HG02973 (cell line): ENCODE results near the gene ADA.
"Not testable (repeated sequence)": the region's sequence is repeated elsewhere in the genome, so short reads cannot be mapped to it uniquely, and the experiment has no call there.

Source experiments
- ATAC-seq: cut with Tn5 transposase; IDR thresholded peaks from one replicate; pipeline ENCODE4 v1.9.1; 2021; ENCODE audit warnings: moderate library complexity; ENCODE audit not compliant: unreplicated experiment

Gene ADA

GRCh38 chr20:44651684-44652423 is at the start of gene ADA:
Gene ADA (minus strand): TSS chr20:44651699. CDS start chr20:44651607, 92 bp downstream.
- ATAC-seq, result no peak

- ATAC-seq, result no peak
Measured at GRCh38 chr20:44700306-44700705, 48.8 kb upstream of the ADA start.

- ATAC-seq, result no peak
Measured at GRCh38 chr20:44698351-44698750, 46.9 kb upstream of the ADA start.

- ATAC-seq, result not testable (repeated sequence)
Measured at GRCh38 chr20:44697041-44697440, 45.5 kb upstream of the ADA start.

GRCh38 chr20:44696315-44696714 is 44.8 kb upstream of the ADA start:
- ATAC-seq, result no peak

GRCh38 chr20:44695674-44696300 is 44.3 kb upstream of the ADA start:
- no peak for ATAC-seq

DNA sequence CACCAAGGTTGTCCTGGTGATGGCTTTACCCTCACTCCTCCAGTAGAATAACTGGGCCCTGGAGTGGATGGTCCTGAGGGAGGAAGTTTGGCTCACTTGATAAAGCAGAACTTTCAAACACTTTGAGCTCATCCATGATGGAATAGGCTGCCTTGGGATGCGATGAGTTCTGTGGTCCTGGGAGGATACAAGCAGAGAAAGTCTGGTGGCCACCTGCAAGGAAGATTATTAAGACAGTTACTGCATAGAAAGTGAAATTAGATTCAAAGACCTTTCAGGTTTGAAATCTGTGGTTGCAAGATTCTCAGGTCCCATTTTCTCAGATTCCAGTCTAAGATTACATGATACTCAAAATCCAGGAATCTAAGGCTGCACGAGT is 43.8 kb upstream of the ADA start:
- ATAC-seq, result no peak

DNA sequence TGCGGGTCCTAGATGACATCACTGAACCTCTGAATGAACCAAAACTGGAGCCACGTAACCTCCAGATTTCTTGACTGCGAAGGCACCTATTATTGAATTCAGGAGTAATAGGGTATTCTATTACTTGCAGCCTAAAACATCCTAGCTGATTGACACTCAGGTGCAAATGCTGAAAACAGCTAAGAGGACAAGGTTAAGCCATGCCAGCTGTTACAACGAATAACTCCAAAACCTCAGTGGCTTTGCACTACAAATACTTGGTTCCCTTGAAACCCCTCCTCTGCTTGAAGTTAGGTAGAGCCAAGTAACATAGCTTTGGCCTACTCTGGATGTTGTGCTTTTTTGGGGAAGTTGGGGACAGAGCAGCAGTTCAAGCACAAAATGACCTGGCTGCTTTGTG is 42.7 kb upstream of the ADA start:
- no peak for ATAC-seq

DNA sequence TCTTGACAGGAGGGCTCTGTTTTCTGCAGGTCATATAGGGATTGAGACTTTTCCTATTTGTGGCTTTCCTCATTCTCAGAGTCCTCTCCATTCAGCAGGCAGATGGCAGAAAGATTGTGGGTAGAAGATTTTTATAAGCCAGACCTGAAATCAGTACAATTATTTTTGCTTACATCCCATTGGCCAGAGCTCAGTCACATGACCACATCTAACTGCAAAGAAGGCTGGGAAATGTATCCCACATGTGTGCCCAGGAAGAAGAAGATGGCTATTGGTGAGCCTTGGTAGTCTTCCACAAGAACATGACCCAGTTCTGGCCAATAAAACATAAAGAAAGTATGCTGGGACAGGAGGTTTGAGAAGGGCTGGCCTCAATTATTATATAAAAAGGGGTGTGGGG is 42.1 kb upstream of the ADA start:
- no peak for ATAC-seq

GRCh38 chr20:44692932-44693480 is 41.5 kb upstream of the ADA start:
- no peak for ATAC-seq

- no peak for ATAC-seq
Measured at GRCh38 chr20:44691424-44692423, 40.2 kb upstream of the ADA start.

GRCh38 chr20:44690781-44691423 is 39.4 kb upstream of the ADA start:
- no peak for ATAC-seq

DNA sequence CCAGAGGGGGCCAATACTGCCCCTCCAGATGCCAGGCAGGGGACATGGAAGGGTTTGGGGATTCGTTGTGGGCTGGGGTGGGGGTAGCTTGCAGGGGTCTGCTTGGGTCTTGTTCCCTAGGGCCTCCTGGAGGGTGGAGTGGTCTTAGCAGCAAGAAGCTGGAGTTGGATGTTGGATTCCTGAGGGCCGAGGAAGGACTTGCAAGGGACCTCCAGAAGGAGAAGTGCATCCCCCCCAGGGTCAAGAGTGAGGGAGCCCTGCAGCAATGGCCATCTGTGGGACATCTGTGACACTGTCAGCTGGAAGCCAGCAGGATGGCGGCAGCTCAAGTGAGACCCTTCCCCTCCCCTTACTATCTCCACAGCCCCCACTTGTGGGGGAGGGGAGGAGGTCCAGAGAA is 38.3 kb upstream of the ADA start:
- no peak for ATAC-seq

DNA sequence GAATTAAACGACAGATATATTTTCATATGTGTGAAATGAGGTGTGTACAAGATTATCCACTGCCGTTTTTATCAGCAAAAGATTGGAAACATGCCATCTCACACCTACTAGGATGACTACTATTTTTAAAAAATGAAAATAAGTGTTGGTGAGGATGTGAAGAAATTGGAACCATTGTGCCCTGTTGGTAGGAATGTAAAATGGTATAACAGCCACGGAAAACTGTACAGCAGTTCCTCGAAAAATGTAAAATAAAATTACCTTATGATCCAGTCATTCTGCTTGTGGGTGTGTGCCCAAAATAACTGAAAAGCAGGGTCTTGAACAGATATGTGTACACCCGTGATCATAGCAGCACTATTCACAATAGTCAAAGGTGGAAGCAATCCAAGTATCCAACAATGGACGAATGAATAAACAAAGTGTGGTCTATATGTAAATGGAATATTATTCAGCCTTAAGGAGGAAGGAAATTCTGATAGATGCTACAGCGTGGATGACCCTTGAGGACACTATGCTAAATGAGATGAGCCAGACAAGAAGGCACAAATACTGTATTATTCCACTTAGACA is 36.6 kb upstream of the ADA start:
- no peak for ATAC-seq

GRCh38 chr20:44686934-44687333 is 35.4 kb upstream of the ADA start:
- no peak for ATAC-seq

GRCh38 chr20:44684047-44684967 is 32.8 kb upstream of the ADA start:
- no peak for ATAC-seq

DNA sequence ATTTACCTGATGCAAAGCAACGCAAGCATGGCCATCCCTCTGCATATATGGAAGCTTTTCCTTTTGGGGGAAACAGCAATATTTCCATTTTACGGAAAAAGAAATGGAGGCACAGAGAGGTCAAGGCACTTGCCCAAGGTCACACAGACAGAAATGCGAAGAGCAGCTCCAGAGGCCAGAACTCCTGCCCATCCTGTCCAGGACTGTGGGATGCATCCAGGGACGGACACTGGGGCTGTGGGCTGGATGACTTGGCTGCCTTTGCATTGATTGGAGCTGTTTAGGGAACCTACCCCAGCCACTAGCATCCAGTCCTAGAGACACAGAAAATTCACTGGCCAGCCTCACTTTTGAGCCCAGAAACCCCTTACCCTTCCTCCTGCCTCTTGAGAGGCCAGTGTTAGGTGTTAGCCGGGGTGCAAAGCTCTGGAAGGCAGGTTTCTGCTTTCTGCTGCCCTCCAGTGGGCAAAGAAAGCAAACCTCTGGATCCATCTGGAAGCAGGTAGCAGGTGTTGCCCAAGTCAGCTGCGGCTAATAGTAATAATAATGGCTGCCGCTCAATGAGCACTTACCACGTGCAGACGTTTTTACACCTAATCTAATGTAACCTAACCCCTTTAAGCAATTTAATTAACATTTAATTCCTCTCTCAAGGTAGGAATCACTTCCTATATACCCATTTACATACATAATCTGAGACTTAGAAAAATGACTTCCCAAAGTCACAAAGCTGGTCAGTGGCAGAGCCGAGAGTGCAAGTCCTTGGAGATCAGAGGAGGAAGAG is 32.0 kb upstream of the ADA start:
- ATAC-seq, result no peak

DNA sequence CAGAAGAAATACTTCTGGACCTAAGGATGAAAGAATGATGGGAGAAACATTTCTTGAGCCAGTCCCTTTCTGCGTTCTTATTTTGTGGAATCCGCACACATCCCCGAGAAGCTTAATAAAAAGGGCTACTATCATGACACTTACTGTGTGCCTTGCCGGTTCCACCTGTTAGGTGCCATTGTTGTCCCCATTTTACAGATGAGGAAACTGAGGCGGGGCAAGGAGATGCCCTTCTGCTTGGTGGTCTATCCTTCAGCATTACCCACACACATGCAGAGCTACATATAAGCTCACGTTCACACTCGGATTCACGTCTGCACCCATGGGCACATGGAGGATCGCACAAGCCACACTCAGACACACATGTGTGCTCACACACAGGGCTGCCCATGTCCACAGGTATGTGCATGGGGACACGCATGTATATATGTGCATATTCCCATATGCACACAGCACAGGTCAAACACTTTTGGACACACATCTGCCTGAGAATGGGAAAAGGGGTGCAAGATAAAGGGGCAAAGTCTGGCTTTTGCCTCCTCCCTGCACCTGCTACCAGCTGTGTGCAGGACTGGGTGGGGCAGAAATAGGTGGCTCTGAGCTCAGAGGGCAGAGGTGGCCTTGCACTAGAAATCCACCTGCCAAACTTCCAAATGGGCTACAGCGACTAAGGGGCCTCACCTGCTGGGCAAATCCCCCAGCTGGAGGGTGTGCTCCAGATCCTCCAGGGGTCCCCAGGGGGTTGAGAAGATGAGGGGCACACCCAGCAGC is 30.5 kb upstream of the ADA start:
- ATAC-seq, result no peak
